NCI-H1105 treated with DMSO at 0.1 percent for 48 hours (cell line): Measurements from ENCODE around the gene PCMTD2.
"Not testable (repeated sequence)": the region's sequence is repeated elsewhere in the genome, so short reads cannot be mapped to it uniquely, and the experiment has no call there.

ENCODE experiments used
- DNase-seq: peaks from one replicate; lab custom pipeline; 2025; lab: John Stamatoyannopoulos, UW

PCMTD2 gene

GRCh38 chr20:64286447-64287263 is 31.1 kb downstream of the PCMTD2 start:
- DNase-seq: not testable (repeated sequence)

DNA sequence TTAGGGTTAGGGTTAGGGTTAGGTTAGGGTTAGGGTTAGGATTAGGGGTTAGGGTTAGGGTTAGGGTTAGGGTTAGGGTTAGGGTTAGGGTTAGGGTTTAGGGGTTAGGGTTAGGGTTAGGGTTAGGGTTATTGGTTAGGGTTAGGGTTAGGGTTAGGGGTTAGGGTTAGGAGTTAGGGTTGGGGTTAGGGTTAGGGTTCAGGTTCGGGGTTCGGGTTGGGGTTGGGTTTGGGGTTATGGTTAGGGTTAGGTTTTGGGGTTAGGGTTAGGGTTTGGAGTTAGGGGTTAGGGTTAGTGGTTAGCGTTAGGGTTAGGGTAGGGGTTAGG is 31.7 kb downstream of the PCMTD2 start:
- not testable (repeated sequence) for DNase-seq

- not testable (repeated sequence) for DNase-seq
Observed at GRCh38 chr20:64292167-64292566, 36.6 kb downstream of the PCMTD2 start.

- DNase-seq: not testable (repeated sequence)
Observed at GRCh38 chr20:64303086-64303485, 47.5 kb downstream of the PCMTD2 start.

DNA sequence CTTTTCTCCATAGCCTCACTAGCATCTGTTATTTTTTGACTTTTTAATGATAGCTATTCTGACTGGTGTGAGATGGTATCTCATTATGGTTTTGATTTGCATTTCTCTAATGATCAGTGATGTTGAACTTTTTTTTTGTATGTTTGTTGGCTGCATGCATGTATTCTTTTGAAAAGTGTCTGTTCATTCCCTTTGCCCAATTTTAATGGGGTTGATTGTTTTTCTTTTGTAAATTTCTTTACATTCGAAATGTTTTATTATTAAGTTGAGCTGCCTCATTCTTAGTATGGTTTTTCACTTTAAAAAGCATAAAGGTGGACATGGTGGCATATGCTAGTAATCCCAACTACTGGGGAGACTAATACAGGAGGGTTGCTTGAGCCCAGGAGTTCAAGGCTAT is 58.2 kb downstream of the PCMTD2 start:
- not testable (repeated sequence) for DNase-seq

GRCh38 chr20:64315381-64315780 is 59.8 kb downstream of the PCMTD2 start:
- not testable (repeated sequence) for DNase-seq

- not testable (repeated sequence) for DNase-seq
Observed at GRCh38 chr20:64315884-64316283, 60.3 kb downstream of the PCMTD2 start.

DNA sequence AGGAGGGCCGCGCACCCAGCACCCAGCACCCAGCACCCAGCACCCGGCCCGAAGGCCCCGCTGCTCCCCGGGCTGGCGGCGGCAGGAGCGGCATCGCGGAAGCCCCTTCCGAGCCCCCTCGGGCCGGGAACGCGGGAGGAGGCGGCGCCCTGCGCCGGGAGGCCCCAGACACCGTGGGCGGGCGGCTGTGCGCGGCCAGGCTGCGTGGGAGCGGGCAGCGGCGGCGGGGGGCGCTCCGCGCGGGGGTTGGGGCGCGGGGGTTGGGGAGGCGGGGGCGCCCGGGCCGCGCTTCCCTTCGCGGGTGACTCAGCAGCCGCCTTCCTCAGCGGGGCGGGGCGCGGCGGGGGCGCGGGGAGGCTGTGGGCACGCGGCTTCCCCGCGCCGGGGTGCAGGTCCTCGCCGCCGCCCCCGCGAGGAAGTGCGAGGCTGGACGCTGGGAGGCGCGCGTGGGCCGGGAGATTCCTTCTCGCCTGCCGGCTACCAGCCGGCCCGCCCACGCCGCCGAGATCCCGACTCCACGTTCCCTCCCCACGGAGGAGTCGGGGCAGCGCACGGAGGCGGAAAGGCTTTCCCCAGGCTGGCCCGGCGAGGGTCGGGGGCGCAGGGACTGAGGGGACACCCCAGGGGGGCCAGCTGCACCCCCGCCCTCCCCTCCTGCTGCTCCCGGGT is 61.0 kb downstream of the PCMTD2 start:
- not testable (repeated sequence) for DNase-seq

- not testable (repeated sequence) for DNase-seq
Observed at GRCh38 chr20:64317331-64317730, 61.8 kb downstream of the PCMTD2 start.

- DNase-seq: not testable (repeated sequence)
Observed at GRCh38 chr20:64318056-64318455, 62.5 kb downstream of the PCMTD2 start.

GRCh38 chr20:64322031-64322789 is 66.7 kb downstream of the PCMTD2 start:
- not testable (repeated sequence) for DNase-seq
